GM20431 (cell line): ENCODE data around the gene CHMP4B.

Experiments
- in situ Hi-C: fragments of 300-500 bp; cut with MseI, MboI; formaldehyde crosslinking; loops from one replicate; pipeline ENCODE4 v1.15.0; 2020; ENCODE audit warnings: low sequenced_read_pairs; ENCODE audit not compliant: unreplicated experiment

Gene CHMP4B

DNA sequence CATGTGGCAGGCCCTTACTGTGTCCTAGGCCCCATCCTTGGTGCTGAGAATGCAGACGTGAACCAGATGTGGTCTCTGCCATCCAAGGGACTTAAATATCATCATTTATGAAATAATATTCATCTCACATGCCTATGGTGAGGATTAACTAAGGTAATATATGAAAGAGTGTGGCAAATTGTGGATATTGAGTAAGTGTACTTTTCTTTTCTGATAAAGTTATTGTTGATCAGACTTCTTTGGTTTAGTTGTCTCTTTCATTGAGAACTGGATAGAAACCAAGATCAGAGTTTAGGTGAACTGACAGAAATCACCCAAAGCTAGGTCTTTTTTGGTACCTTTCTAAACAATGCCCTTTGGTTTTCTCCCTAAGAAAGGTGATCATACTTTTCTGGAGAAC lies 5.0 kb downstream of the CHMP4B start:
- in situ Hi-C loops, result no loop called here

GRCh38 chr20:33817411-33817810 lies 6.3 kb downstream of the CHMP4B start:
- in situ Hi-C loops, result no loop called here

DNA sequence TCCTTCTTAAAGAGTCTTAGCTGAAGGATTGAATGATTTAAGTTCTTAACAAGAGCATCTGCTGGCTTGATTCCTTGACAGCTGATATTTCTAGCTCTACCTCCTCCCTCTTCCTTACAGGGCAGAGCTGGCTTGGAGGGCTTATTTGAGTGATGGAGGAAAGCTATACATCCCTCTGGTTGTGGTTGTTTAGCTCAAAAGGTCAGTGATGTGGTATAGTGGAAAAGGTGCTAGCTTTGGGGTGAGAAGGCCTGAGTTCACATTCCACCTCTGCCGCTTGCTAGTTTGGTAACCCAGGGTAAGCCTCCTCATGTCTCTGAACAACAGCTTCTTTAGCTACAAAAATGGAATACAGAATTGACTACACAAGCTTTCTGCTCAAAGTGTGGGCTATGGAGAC lies 8.3 kb downstream of the CHMP4B start:
- in situ Hi-C loops, result no loop called here

DNA sequence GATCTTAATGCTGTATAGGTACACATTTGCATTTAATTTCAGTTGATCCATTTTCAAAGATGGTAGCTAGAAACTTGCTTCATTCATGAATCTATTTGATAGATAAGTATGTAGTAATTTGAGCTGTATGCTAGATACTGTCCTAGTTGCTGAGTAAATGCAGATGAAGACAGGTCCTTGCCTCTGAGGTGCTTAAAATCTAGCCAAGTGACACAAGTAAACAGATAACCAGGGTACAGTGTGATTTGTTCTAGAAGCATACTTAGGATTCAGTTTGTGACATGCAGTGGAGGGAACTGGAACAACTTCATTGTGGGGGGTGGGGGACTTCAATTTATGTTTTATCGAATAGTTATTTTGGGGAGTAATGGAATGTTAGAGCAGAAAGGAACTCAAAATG lies 9.2 kb downstream of the CHMP4B start:
- in situ Hi-C loops, result no loop called here

DNA sequence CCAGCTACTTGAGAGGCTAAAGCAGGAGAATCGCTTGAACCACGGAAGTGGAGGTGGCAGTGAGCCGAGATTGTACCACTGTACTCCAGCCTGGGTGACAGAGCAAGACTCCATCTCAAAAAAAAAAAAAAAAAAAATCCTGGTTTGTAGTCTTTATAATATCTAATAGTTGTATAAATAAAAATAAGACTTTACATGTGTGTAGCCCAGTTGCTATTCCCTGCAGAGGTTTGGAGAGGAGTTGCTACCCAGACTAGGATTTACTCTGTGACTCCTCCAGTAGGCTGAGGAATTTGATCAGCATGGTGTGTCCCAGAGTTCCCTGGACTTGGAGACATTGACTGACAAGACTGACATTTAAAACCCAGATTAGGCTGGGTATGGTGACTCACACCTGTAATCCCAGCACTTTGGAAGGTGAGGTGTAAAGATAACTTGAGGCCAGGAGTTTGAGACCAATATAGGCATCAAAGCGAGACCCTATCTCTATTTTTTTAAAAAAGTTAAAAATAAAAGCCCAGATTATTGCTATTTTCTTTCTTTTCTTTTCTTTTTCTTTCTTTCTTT lies 10.2 kb downstream of the CHMP4B start:
- in situ Hi-C loops, result no loop called here

GRCh38 chr20:33822423-33822822 lies 11.3 kb downstream of the CHMP4B start:
- in situ Hi-C loops, result no loop called here

DNA sequence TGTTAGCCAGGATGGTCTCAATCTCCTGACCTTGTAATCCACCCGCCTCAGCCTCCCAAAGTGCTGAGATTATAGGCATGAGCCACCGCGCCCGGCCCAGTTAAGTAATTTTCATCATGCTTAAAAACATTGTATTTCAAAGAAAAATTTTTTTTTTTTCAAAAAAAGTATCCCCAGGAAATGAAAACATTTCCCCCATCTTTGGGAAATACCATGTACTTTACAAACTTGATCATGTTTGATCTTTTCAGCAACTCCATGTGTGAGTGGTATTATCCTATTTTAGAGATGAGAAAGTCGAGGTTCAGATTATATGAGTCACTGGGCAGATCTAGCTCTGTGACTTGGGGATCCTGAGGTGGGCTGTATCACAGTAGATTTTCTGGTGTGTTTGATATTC lies 11.8 kb downstream of the CHMP4B start:
- in situ Hi-C loops, result no loop called here

DNA sequence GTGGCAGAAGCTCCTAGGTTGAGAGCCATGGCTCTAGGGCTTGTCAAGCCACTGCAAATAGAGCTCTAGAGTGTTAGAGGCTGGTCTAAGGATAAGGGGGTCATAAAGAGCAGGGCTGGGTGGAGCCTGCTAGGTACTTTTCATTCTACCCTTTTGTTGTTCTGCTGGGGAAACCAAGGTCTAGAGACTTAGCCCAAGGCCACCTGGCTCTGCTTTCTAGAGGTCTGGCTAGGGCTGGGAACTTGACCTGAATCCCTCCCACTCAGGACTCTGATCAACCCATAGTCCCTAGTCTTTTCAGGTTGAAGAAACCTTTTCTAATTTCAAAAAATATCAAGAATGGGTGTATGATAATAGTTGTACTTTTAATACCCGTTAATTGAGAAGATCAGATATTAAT lies 13.7 kb downstream of the CHMP4B start:
- in situ Hi-C loops, result no loop called here

DNA sequence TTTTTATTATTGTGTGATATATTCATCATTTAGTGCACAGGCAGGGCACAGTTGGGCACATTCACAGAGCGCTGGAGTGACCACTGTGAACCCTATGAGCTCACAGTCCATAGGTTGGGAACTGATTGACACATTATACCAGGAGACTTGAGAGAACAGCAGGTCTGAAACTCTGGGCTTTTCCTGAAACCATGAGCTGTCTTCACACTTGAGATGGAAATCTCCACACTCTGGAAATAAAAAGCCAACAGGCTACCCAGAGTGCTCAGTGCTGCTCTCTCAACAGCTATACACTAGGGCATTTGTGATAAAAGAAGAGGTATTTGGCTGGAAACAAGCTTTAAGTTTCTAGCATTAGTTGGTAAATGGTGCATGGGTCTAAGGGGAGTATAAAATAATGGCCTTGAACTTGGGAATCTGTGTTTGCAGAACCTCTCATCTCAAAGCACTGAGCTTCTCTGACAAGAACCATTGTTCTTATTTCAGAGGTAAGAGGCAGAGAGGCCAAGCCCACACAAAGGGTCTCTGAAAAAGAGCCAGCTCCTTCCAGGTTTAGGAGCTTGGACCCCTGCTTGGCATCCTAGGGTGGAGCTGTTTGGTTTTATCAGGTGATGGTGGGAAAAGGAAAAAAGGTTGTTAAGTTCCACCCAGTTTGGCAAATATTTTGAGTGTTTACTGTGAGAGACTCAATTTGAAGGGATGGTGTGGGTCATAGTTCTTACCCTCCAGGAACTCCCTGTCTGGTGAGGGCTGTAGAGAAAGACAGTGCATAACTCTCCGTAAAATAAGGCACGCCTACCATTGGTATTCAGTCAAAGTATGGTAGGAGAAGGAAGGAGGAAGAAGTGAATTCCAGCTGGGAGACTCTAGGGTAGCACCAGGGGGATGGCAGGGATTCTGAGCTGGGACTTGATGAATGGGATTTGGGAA lies 14.5 kb downstream of the CHMP4B start:
- in situ Hi-C loops, result no loop called here

DNA sequence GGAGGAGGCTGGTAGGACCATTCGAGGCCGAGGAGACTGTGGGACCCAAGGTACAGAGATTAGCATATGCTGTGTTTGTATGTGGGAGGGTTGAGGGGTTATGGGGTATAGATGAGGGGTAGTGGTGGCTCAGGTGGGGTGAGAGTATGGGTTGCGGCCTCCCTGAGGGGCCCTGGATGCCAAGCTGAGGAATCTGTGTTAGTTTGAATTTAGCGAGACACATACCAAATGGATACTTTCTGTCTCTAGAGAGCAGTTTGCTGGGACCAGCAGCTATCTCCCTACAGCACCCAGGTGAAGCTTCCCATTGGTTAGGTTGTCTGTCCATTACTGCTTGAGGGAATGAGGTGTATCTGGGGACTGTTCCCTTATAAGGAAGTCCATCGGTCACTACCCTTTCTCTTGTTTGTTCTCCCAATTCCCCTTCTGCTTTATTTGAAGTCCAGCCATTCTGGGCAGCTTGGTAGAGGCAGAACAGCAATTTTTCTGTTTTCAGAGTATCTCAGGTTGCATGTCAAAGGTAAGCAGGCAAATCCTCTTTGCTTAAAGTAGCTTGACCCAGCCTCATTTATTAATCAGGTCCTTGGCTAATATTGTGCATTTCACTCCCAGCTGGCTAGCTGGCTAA lies 15.2 kb downstream of the CHMP4B start:
- in situ Hi-C loops, result no loop called here

DNA sequence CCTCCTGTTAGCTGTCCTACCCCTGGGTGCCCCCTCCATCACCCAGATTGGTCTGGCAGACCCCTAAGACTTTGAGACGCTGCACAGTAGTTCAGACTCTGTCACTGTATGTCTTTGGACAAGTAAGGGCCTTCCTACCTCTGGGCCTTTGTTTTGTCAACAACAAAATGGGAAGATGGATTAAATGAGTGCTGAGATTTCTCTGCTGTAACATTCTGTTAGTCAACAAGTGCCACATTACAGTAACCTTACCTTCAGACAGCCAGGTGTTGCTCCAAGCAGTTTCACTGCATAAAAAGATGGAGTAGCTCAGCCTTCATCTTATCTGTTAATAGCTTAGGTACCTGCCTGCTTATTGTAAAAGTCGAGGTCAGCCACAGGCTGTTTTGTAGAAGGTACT lies 16.0 kb downstream of the CHMP4B start:
- in situ Hi-C loops, result no loop called here

DNA sequence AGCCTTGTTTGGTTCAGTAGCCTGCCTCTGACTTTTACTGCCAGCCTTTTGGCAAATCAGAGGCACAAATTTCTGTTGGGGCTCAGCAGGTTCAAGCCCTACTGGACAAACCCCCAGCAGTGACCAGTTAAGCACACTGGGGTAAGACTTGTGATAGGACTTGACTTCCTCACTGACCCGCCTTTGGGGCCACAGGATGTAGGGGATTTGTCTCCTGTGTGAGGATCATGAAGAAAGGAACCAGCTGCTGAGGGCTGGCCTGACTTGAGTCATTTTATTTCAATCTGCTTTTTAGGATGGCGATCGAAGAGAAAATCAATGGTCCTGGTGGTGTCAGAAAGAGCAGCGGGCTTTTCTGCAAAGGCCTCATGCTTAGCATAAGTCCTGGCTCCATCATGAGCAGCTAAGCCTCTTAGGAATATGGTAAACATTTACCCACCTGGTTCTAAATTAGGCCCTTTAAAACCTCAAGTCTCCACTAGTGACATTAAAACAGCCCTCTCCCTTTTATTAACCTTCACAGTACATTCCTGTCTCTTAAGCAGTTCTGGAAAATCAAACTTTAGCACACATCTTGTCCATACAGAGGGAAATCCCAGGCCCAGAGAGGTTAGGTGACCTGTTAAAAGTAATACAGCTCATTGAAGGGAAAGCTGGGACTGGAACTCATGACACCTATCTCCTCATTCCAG lies 16.6 kb downstream of the CHMP4B start:
- in situ Hi-C loops, result no loop called here

DNA sequence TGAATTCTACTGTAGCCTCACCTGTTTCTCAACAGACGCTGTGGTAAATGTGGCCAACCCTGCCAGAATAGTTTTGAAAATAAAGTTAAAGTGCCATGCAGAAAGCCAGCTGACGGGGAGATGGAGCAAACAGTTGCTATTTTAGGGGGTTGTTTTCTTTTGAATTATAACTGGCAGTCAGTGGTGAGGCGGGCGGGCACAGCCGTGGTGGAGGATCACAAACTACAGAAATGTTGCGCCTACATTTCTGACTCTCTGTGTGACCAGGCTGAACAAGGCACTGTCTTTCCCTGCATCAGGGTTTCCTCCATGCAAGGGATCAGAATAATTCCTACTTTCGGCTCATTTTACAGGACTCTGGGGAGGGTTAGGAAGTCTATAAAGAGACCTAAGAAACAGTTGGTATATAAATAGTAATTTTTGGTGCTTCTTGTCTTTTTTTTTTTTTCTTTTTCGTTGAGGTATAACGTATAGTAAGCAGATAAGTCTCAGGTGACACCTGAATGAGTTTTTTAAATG lies 17.2 kb downstream of the CHMP4B start:
- in situ Hi-C loops, result no loop called here

DNA sequence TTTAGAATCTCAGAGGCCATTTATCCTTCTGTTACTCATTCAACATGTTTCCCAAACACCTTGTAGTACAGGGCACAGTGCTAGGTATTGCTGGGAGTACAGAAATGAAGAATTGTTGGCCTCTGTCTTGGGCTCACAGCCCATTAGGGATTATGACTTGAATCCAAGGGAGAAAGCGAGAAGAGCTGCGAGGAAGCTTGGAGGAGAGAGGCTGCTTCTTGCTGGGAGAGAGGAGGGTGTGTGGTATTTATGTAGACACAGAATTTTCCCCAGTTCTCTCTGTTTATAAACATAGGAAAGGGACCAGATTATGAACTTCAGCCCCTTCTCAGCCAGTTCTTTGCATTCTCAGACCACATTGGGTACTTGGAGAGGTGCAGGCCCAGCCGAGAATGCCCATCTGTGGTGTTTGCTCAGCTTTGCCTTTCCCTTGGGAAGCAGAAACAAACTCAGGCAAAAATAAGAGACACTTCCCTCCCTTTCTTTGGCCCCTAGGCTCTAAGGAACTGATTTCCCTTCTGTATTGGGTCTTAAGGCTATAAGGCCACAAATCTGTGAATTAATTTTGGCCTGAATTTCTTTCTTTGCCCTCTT lies 17.9 kb downstream of the CHMP4B start:
- in situ Hi-C loops, result no loop called here

GRCh38 chr20:33829636-33830035 lies 18.5 kb downstream of the CHMP4B start:
- in situ Hi-C loops, result no loop called here

- in situ Hi-C loops, result no loop called here
Observed at GRCh38 chr20:33830371-33830770, 19.2 kb downstream of the CHMP4B start.

GRCh38 chr20:33832103-33832804 lies 21.1 kb downstream of the CHMP4B start:
- in situ Hi-C loops, result no loop called here

GRCh38 chr20:33833333-33833732 lies 22.2 kb downstream of the CHMP4B start:
- in situ Hi-C loops, result no loop called here

DNA sequence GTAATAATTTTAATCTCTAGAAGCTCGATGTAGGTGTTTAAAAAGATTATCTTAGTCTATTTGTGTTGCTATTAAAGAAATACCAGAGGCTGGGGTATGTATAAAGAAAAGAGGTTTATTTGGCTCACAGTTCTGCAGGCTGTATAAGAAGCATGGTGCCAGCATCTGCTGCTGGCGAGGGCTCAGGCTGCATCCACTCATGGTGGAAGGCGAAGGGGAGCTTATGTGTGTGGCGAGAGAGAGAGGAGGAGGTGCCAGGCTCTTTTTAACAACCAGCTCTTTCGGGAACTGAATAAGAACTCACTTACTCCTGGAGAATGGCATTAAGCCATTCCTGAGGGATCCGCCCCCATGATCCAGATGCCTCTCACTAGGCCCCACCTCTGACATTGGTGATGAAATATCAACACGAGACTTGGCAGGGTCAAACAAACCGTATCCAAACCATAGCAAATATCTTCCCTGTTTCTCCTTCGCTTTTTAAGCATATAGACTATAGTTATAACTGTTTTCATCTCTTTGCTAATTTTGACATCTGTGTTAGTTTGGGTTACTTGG lies 24.5 kb downstream of the CHMP4B start:
- in situ Hi-C loops, result no loop called here
